HL-60/S4 treated with phorbol 12-myristate 13-acetate at 8.2 ng/mL for 4 days and 3 days (cell line): ENCODE data around the gene DLAT.
"Not testable (repeated sequence)": the region's sequence is repeated elsewhere in the genome, so short reads cannot be mapped to it uniquely, and the experiment has no call there.

Source experiments
- in situ Hi-C: fragments of 300-500 bp; cut with MboI; formaldehyde crosslinking; loops from 2 replicates; pipeline ENCODE4 v1.15.0; 2022; ENCODE audit warnings: low sequenced_read_pairs

DLAT gene

DNA sequence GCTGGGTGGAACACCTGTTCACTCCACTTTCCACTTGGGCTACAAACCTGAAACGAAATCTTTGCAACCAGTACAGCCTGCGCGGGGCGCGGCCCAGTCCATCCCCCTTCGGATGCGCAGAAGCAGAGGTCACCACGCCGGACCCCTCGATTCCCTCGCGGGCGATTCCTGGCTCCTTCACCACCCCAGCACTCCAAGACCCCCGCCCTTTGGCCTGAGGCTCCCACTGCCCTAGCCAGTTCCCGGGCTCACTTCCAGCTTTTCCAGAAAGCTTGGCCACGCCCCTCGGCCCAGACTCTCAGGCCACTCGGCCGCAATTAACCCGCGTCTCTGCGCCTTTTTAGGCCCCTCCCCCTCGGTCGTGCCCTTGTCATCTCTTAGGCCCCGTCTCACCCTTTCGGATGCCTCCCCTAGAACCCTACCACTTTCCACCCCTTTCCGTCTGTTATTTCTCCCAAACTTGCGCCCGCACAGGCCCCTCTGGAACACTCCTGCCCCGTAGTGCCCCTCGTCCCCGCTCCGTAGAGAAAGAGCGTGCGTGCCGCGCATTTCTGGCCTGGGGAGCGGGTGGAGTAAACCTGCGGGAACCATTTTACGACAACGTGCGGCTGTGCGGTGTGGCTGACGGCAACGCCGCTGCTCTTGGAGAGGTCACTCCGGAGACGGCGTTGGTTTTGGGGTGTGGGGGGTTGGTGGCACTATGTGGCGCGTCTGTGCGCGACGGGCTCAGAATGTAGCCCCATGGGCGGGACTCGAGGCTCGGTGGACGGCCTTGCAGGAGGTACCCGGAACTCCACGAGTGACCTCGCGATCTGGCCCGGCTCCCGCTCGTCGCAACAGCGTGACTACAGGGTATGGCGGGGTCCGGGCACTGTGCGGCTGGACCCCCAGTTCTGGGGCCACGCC lies at the start of gene DLAT:
TSS of gene DLAT (plus strand) at position 636 of the 906 bp plus-strand sequence. CDS start at position 701, 65 bp downstream.
- in situ Hi-C loops = no loop called here

GRCh38 chr11:111976119-111976766 lies 49.0 kb upstream of the DLAT start:
- in situ Hi-C loops = no loop called here

DNA sequence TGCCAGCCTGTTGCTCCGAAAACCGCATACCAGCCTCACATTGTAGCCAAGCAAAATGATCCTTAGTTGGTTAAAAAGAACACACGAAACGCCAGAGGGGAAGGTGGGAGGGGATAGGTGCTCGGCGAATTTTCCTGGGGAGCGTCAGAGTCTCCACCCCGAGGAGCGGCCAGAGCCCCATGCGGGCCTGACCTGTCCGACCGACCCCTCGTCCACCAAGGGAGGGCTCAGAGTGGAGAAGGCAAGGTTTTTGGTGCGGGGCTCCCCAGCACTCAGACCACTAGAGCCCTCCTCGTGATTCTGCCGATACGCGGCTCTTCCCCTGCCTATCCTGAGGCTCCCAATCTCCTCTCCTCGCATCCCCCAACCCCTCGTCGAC lies 48.5 kb upstream of the DLAT start:
- in situ Hi-C loops = no loop called here

DNA sequence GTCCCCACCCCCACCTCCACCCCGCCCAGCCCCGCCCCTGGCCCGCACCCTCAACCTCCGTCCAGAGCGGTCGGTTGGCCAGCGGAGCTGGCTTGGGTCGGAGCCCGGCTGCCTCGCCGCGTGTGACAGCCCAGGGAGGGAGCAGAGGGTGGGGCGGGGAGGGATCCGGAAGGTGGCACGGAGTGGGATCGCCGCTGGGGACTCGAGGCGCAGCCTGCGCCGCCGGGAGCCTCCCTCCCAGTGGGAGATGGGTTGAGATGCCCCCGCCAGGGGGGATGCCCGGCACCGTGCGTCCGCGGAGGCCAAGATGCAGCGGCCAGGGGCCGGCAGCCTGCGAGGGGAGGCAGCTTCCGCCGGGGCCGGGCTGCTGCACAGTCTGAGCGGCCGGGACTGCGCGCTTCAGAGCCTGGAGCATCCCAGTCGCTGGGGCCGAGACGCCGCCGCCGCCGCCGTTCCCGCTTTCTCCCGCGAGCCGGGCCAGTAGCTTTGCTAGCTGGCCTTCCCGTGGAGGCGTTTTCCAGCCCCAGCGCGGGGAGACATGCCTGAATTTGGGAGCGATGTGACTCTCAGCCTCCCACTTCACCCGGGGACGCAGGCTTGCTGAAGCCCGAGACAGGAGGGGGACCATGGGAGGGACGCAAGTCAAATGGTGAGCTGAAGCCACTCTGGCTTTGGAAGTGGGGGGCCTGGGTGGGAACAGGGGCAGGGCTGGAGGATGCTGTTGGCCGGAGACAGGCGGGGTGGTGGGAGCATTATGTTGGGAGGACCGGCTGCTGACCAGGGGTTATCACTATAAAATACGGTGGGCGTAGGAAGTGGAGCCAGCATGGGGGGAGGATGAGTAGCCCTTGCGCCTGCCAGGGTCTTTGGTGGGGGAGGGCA lies 47.8 kb upstream of the DLAT start:
- in situ Hi-C loops = no loop called here

DNA sequence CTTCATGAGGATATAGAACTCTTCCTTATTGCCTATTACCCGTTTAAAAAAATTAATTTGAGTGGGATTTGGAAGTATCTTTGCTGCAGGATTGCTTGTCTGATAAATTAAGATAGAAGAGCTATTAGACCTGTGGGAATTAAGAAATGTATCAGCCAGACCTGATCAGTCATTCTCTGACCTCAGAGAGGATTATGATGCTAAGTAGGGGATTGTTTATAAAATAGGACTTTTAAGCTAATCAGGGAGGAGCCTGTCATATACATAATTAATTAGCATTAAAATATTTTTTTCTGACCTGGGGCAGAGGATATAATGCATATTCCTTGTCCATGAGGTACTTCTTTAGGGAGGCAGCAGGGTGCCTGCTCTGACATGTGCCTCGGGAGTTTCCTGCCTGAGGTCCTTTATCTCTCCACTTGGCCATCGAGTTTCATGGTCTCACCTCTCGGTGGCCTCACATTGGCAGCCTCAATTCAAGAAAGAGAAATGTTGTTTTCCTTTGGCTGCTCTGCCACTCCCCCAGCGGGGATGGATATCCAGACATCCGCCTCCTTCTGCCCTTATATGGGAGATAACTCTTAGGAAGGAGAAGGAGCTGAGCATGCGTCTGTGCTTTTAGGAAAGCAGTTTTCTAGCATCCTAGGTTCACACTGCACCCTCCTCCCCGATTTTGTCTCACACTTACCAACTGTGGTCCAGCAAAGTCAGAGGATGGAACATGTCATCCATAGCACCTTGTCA lies 47.0 kb upstream of the DLAT start:
- in situ Hi-C loops = no loop called here

- in situ Hi-C loops = no loop called here
These were observed 45.1 kb upstream of the DLAT start for GRCh38 chr11:111980062-111980461.

DNA sequence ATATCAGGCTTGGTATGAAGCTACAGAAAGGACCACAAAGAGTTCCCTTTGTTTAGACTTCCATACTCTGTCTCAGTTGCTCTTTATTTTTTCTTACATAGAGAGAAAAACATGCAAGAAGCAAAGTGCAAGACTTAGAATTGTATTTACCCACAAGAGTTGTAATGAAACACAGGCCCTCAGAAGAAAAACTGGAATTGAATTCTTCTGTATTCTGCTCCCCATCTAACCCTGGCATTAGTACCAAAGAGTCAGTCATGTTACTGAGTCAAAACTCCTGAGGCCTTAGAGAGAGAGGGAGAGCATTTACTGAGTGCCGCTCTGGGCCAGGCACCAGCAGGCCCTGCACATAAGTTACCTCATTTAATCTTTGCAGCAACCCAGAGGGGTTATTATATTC lies 43.9 kb upstream of the DLAT start:
- in situ Hi-C loops = no loop called here

- in situ Hi-C loops = no loop called here
These were observed 43.2 kb upstream of the DLAT start for GRCh38 chr11:111982019-111982464.

DNA sequence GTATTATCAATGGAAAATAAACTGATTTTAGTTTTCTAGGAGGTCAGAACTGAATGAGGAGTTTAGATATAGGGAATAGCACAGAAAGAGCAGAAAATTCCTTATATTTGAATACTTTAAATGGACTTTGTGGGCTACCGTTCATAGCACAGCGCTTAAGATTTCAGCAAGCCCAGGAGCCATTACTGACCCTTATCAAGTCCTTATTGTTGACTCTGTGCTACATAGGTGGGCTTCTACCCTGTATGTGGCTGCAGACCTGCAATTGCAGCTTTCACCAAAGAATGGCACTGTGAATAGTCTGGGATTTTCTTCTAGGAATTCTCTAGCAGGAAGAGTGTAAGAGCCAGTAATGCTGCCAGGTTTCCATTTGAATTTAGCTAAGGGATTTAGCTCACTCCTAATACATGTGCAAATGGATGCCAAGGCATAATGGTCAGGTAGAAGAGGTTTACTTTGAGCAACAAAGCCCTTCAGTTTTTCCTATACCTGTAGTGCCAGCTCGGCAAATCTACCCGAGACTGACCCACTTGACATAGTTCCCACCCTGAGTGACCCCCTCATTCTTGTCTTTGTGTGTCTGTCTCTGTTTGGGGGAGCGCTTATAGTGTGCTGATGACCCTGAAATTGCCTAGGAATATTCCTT lies 42.5 kb upstream of the DLAT start:
- in situ Hi-C loops = no loop called here

GRCh38 chr11:111983187-111983986 lies 41.8 kb upstream of the DLAT start:
- in situ Hi-C loops = no loop called here

DNA sequence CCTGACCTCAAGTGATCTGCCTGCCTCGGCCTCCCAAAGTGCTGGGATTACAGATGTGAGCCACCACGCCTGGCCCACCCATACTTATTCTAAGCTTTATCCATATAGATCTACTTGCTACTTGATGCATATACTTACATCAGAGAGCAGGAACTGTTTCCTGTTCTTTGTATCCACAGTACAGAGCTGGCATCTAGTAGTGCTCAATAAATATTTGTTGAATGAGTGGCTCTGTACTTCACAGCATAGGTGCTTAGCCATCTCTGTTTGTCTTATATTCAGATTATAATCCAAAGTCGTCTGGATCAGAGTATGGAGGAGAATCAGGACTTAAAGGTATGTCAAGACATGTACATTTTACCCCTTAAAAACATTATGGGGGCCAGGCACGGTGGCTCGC lies 38.6 kb upstream of the DLAT start:
- in situ Hi-C loops = no loop called here

GRCh38 chr11:111990381-111990780 lies 34.8 kb upstream of the DLAT start:
- in situ Hi-C loops = no loop called here

- in situ Hi-C loops = no loop called here
These were observed 32.9 kb upstream of the DLAT start for GRCh38 chr11:111992206-111992855.

GRCh38 chr11:111996129-111996528 lies 29.1 kb upstream of the DLAT start:
- in situ Hi-C loops = no loop called here

DNA sequence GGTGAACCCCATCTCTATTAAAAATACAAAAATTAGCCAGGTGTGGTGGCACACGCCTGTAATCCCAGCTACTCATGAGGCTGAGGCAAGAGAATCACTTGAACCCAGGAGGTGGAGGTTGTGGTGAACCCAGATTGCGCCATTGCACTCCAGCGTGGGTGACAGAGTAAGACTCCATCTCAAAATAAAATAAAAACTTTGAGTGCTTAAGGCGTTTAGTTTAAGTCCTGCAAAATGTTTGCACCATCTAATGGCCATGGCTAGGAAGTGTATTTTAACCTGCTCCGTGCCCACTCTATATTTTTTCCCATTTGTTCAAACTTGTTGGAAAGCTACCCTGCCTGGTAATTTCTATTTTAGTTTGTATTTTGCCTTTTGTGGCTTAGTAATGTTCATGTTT lies 28.5 kb upstream of the DLAT start:
- in situ Hi-C loops = not testable (repeated sequence)

- in situ Hi-C loops = no loop called here
These were observed 26.1 kb upstream of the DLAT start for GRCh38 chr11:111999111-111999510.

DNA sequence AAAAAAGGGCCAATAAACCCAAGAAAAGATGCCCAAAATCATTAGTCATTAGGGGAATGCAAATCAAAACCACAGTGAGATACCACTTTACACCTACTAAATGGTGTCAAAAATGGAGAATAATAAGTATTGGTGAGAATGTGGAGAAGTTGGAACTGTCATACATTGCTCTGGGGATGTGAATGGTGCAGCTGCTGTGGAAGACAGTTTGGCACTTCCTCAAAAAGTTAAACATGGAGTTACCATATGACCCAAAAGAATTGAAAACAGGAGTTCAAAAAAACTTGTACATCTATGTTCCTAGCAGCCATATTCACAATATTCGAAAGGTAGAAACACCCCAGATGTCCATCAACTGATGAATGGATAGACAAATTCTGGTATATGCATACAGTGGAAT lies 24.5 kb upstream of the DLAT start:
- in situ Hi-C loops = no loop called here

- in situ Hi-C loops = no loop called here
These were observed 22.6 kb upstream of the DLAT start for GRCh38 chr11:112002491-112003216.
